IPS-18c (cell line): ENCODE data around the gene XPO6.

Experiments
- H3K4me3 ChIP-seq: 2 replicates; pipeline ENCODE4 v1.7.0; 2013; ENCODE audit warnings: low read depth, mild to moderate bottlenecking, low read length, moderate library complexity; ENCODE audit not compliant: insufficient read depth
- H3K9me3 ChIP-seq: one replicate; pipeline ENCODE4 v1.6.1; 2013; ENCODE audit warnings: mild to moderate bottlenecking, low read length, moderate library complexity; ENCODE audit not compliant: control insufficient read depth, insufficient read depth

The XPO6 gene

DNA sequence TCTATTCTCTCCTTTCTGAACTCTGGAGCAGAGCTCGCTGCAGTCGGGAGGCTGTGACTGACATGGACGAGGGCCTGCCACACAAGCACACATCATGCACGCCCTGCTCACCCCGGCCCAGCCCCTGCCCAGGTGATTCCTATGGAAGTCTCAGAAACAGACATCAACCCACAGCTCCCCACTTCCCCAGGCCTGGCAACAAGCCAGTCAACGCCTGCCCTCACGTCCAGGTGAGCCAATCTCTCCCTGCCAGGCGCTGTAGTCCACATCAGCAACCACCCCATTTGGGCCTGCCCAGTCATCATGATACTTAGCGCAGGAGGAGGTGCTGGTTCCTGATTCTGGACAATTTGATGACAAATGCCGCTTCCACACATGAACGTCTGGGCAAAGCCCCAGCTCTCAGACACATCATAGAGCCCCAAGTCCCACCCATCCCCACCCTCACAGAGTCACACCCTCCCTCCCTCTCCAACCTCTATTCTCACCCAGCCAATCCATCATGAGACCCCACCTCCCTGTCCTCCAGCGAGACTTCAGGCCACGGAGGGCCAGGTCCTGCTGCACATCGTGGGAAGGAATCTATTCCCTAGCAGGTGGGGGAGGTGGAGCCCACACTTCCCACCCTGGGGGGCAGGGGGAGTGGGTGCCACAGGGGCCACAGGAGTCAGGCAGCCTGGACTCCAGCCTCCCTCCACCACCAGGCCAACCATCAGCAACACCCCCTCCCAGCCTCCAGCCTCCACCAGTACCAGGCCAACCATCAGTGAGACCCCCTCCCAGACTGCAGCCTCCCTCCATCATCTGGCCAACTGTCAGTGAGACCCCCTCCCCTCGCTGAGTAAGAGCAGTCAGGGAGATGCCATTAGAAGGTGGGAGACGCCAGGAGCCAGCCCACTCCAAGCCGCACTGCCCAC is 114.5 kb downstream of the XPO6 start:
- Histone ChIP-seq H3K4me3 (no peak overlapping the region), H3K9me3 (no peaks in the 10 kb centered on the region)

- no peak overlapping the region for H3K4me3 ChIP-seq
- no peaks in the 10 kb centered on the region for H3K9me3 ChIP-seq
Observed at GRCh38 chr16:28093385-28093725, 118.4 kb downstream of the XPO6 start.

DNA sequence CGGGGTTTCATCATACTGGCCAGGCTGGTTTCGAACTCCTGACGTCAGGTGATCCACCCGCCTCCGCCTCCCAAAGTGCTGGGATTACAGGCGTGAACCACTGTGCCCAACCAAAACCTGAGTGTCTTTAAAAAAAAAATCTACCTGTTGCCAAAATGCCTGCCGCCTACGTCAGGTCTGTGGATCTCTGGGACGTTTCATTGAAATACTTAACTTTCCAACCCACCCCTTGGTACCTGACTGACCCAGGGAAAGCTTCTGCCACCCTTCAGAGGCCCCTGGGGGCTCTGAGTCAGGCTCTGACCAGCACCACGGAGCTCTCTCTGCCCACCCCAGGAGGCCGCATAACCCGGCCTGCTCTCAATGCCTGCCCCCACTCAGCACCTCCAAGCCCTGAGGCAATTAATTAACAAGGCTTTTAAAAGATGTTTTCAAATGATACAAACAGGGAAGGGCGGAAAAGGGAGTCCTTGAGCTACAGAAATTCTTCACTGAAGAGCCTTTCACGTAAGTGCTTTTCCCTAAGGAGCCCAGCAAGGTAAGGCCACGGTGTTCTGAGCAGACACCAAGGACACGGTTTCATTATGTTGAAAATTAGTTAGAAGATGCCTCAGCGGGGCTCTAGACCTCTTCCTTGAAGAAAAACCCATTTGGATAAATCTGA is 118.9 kb downstream of the XPO6 start:
- H3K9me3 ChIP-seq = no peaks in the 10 kb centered on the region
- H3K4me3 ChIP-seq = no peak overlapping the region

GRCh38 chr16:28091656-28092055 is 120.1 kb downstream of the XPO6 start:
- no peak overlapping the region for H3K4me3 ChIP-seq
- no peaks in the 10 kb centered on the region for H3K9me3 ChIP-seq

DNA sequence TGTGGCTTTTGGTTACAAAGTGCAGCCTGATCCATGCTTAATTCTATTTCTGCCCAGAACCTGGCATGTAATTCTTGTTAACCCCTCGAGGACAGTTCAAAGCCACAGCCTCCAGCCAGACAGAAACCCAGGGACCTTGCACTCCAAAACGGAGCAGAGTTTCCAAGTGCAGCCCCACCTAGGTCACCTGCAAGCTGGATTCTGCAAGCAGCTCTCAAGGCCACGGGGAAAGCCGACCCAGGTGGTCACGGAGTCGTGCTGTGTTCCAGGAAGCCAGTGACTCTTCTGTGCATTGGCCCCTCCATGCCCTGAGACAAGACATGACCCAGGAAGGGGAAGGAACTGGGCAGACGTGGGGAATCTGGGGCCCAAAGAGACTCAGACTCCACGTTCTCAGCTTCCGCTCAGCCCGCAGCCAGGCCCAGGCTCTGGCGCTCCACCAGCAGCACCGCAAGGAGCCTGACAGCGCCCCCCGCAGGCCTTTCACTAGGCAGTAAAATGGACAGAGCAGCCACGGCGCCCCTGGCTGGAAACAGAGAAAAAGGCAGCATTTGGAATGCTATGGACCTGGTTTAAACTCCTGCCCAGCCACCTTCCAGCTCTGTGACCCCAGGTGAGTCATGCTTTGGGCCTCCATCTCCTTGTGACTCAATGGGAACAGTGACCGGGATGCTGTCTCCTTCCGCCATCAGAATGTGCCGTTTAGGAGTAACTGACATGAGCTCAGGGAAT is 121.0 kb downstream of the XPO6 start:
- H3K4me3 ChIP-seq = no peak overlapping the region
- H3K9me3 ChIP-seq = no peaks in the 10 kb centered on the region

DNA sequence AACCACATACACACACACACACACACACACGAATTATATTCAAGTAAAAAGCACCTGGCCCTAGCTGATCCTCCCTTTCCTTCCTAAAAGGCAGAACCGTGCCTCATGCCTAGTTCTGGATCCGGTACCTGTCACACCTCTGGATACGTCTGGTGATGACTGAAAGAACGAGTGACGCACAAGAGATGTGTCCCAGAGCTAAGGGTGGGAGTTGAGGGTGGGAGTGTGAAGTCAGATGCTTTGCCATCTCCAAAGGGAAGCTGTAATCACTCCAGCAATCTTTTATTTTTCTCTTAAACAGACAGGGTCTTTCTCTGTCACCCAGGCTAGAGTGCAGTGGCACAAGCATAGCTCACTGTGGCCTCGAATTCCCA is 121.8 kb downstream of the XPO6 start:
- no peaks in the 10 kb centered on the region for H3K9me3 ChIP-seq
- no peak overlapping the region for H3K4me3 ChIP-seq

GRCh38 chr16:28089205-28089991 is 122.4 kb downstream of the XPO6 start:
- Histone ChIP-seq H3K9me3 (no peaks in the 10 kb centered on the region), H3K4me3 (no peak overlapping the region)

DNA sequence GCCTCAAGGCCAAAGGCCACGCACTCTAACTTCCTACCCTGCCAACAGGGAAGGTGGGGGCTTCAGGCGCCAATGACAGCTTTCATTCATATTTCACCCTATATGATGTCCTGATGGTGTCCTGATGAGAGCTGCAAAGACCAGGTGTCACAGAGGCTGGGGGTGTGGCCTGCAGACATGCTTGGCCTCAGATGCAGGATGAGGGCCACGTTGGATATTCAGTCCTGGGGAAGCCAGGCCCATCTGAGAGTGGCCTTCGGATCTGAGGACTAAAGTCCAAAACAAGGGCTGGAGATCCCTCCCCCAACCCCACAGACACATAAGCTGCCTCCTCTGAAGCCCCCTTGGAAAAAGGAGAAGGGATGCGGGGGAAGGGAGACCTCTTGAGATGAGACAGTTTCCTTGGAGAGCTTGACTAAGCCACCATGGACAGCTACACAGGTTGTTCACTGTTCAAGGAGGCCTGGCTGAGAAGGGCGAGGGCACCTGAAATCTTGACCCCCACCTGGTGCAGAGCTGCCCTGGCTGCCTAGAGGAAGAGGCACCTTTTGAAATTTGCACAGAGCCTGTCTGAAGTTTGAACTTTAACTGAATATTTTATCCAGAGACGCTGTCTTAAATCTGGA is 124.0 kb downstream of the XPO6 start:
- Histone ChIP-seq H3K9me3 (no peaks in the 10 kb centered on the region), H3K4me3 (no peak overlapping the region)

DNA sequence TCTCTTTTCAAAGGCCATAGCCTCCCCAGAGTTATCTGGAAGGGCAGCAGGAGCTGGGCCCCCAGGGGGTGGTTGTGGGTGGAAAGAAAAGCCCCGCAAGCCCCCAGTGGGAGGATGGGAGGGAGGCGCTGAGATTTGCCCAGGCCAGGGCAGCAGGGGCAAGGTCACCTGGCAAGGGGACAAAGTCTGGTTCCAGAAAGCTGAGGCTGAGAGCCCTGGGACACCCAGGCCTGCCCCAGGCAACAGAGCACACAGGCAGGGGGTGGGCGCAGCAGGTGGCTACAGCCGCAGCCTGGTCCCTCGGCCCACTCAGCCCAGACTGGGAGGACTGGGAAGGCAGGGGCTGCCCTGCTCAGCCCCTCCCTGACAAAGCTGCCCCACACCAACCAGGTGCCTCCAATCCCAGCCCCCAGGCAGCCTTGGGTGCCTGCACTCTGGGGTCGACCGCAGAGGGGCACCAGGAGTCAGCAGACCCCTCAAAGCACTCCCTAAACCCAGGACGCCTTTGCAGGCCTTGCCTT is 124.6 kb downstream of the XPO6 start:
- no peaks in the 10 kb centered on the region for H3K9me3 ChIP-seq
- H3K4me3 ChIP-seq = no peak overlapping the region

GRCh38 chr16:28086186-28087139 is 125.3 kb downstream of the XPO6 start:
- Histone ChIP-seq H3K9me3 (no peaks in the 10 kb centered on the region), H3K4me3 (no peak overlapping the region)

DNA sequence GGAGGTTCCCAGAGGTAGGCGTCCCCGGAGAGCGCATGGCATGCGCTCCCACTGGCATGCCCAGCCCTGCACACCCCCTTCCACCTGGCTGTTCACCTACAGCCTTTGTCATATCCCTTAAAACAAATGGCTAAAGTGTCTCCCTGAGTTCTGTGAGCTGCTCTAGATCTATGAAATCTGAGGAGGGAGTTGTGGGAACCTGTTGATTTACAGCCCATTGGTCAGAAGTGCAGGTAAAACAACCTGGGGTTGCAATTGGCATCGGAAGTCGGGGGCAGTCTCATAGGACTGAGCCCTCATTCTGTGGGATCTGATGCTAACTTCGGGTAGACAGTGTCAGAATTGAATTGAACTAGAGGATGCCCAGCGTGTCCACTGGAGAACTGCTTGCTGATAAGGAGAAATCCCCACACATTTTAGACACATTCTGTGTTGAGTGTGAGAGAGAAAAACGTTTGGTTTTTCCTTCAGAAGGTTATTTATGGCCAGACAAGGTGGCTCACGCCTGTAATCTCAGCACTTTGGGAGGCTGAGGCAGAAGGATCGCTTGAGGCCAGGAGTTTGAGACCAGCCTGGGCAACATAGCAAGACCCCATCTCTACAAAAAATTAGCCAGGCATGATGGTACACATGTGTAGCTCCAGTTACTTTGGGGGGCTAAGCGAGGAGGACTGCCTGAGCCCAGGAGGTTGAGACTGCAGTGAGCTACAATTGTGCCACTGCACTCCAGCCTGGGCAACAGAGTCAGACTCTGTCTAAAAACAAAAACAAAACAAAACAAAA is 126.2 kb downstream of the XPO6 start:
- H3K4me3 ChIP-seq = no peak overlapping the region
- H3K9me3 ChIP-seq = no peaks in the 10 kb centered on the region

DNA sequence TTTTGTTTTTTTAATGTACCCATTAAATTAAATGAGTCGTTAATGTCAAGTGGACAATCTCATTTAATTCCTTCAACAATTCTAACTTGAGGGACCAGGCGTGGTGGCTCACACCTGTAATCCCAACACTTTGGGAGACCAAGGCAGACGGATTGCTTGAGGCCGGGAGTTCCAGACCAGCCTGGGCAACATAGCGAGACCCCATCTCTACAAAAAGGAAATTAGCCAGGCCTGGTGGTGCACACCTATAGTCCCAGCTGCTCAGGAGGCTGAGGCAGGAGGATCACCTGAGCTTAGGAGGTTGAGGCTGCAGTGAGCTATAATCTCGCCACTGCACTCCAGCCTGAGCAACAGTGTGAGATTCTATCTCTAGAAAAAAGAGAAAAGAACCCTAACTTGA is 127.6 kb downstream of the XPO6 start:
- no peaks in the 10 kb centered on the region for H3K9me3 ChIP-seq

GRCh38 chr16:28082624-28083023 is 129.1 kb downstream of the XPO6 start:
- H3K4me3 ChIP-seq = no peak overlapping the region
- H3K9me3 ChIP-seq = no peaks in the 10 kb centered on the region

More for the DNA sequence above, 127.6 kb downstream of the XPO6 start:
- H3K4me3 ChIP-seq = no peak overlapping the region

- Histone ChIP-seq H3K4me3 (no peak overlapping the region), H3K9me3 (no peaks in the 10 kb centered on the region)
Observed at GRCh38 chr16:28081391-28081968, 130.3 kb downstream of the XPO6 start.

DNA sequence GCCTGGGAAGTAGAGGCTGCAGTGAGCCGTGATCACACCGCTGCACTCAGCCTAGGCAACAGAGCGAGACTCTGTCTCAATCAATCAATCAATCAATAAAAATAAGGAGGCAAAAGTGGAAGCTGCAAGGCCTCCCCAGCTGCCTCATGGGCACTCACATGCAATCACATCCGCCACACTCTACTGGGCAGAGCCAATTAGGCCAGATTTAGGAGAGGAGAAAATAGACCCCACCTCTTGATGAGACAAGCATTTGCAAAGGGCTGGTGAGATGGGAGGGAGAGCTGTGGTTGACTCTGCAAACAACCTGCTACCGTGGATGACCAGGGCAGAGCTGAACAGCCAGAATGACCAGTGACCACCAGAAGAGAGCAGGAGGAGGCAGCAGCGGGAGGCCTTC is 133.5 kb downstream of the XPO6 start:
- Histone ChIP-seq H3K9me3 (no peaks in the 10 kb centered on the region), H3K4me3 (no peak overlapping the region)
